Measurements from ENCODE around the gene HDAC4. TPM values are rescaled to one million over a fixed set of nuclear protein-coding genes. Genes with fewer than 3 reads are reported as not detected.

HDAC4 gene
- total RNA-seq (2021; fragmentation: NEBNext Ultra II Directional; extraction: Animal tissue kit (Norgen Biotek cat#: 25700)): 31.3 and 31.5 TPM in 2 replicates
- 15.4 and 31.2 TPM in 2 replicates for polyA plus RNA-seq (2011; rRNA removed)
- 14.3 TPM for polyA plus RNA-seq (2011; cell fraction: cytosol; rRNA removed)
- 24.1 TPM for polyA plus RNA-seq (2011; cell fraction: nucleus; rRNA removed)
- 9.7 to 17.8 TPM (median 12.6 TPM) in 4 replicates for polyA plus RNA-seq (2012, experiment 1 of 2)
- 5.0 TPM for polyA plus RNA-seq (2012, experiment 2 of 2)
- 14.8 TPM for polyA plus RNA-seq (2013, experiment 1 of 2)
- 12.6 TPM for polyA plus RNA-seq (2013, experiment 2 of 2)
- polyA minus RNA-seq (2011; rRNA and poly(A)+ RNA removed): 35.1 and 38.5 TPM in 2 replicates
- polyA minus RNA-seq (2011; cell fraction: cytosol; rRNA and poly(A)+ RNA removed): 26.3 TPM
- 47.3 TPM for polyA minus RNA-seq (2011; cell fraction: nucleus; rRNA and poly(A)+ RNA removed)
- long read RNA-seq, experiment 1, partial matches to known transcripts: 5 of 11 reads
- long read RNA-seq, experiment 1, other reads (novel, unspliced or antisense): 6 of 11 reads
- long read RNA-seq, experiment 2, partial matches to known transcripts: 0 of 1 reads
- long read RNA-seq, experiment 2, other reads (novel, unspliced or antisense): 1 of 1 reads

- Histone ChIP-seq H3K79me1 (ENCODE audit: low read depth, low read length) (peaks cover 14% of the 10 kb centered on the region; the same call in 1 of the 2 replicates), H3K23ac (ENCODE audit: insufficient read length) (no peak within 1 kb of the TSS), H2BK120ac (replicated peaks; ENCODE audit: low read depth, low read length) (peak within 1 kb of the TSS; percentile 95), H3K18ac (ENCODE audit: extremely low read depth, low read length) (peak within 1 kb of the TSS; percentile 98), H4K20me1 (replicated peaks in 1 of 2; ENCODE audit: control insufficient read depth in 1 of 2, insufficient read depth in 2 of 2, low read length in 2 of 2) (peaks cover 16 to 18% of the 10 kb centered on the region in 2 experiments), H3K9me3 (ENCODE audit: insufficient read depth in 2 of 2, low read depth in 1 of 2, low read length in 1 of 2) (no peaks in the 10 kb centered on the region), H3K14ac (ENCODE audit: insufficient read length) (no peak within 1 kb of the TSS), H3K79me2 (ENCODE audit: control insufficient read depth in 1 of 2, insufficient read depth in 2 of 2, low read length in 2 of 2) (peaks cover 4 to 43% of the 10 kb centered on the region in 2 experiments; a peak in 3 of 4 replicates), H3K56ac (replicated peaks; ENCODE audit: insufficient read length, low read depth, low read length) (peak within 1 kb of the TSS; percentile 98), H2BK20ac (ENCODE audit: low read length) (no peak within 1 kb of the TSS), H3K27ac (ENCODE audit: low read depth, low read length) (peak within 1 kb of the TSS; percentile 100), H3K4me2 (ENCODE audit: insufficient read depth in 1 of 2, low read depth in 2 of 2, low read length in 2 of 2) (peak within 1 kb of the TSS; percentile 62 to 88), H3K36me3 (ENCODE audit: control insufficient read depth in 2 of 4, insufficient read depth in 4 of 4, low read length in 3 of 4) (no peaks in the 10 kb centered on the region), H2AFZ (ENCODE audit: low read length) (peak within 1 kb of the TSS; percentile 84; the same call in 1 of the 2 replicates), H3K4me3 (ENCODE audit: extremely low read depth in 1 of 4, insufficient read depth in 2 of 4, low read depth in 3 of 4, low read length in 4 of 4) (peak within 1 kb of the TSS; percentile 80 to 96 (median 94)), H4K8ac (ENCODE audit: extremely low read depth, insufficient read depth, low read length) (peak within 1 kb of the TSS; percentile 100), H4K91ac (replicated peaks; ENCODE audit: insufficient read length, low read length) (peak within 1 kb of the TSS; percentile 99), H2AK5ac (ENCODE audit: low read depth, low read length) (no peak within 1 kb of the TSS), H3K23me2 (ENCODE audit: low read depth, low read length) (peaks cover 9% of the 10 kb centered on the region; the same call in 1 of the 2 replicates), H3K4me1 (replicated peaks in 1 of 4; ENCODE audit: control insufficient read depth in 3 of 4, insufficient read depth in 4 of 4, low read length in 3 of 4) (peaks cover 0 to 3% (median 0%) of the 10 kb centered on the region in 4 experiments; a peak in 4 of 7 replicates), H3K4ac (replicated peaks; ENCODE audit: insufficient read length, low read depth, low read length) (peak within 1 kb of the TSS; percentile 99), H2BK5ac (ENCODE audit: low read depth, low read length) (peak within 1 kb of the TSS; percentile 100), H2BK15ac (ENCODE audit: low read length) (no peak within 1 kb of the TSS), H2BK12ac (ENCODE audit: low read depth, low read length) (peak within 1 kb of the TSS; percentile 87; the same call in 1 of the 2 replicates), H3K9ac (replicated peaks in 1 of 4; ENCODE audit: extremely low read depth in 1 of 4, low read depth in 3 of 4, low read length in 3 of 4) (peak within 1 kb of the TSS; percentile 96 to 100 (median 100)), H4K5ac (ENCODE audit: insufficient read length, low read depth, low read length) (peak within 1 kb of the TSS; percentile 100), H3K27me3 (replicated peaks in 1 of 4; ENCODE audit: control insufficient read depth in 3 of 4, extremely low read depth in 1 of 4, insufficient read depth in 3 of 4, low read length in 3 of 4) (no peaks in the 10 kb centered on the region)
- WGBS, 2 experiments (ENCODE audit: extremely low coverage in 1 of 2, insufficient coverage in 1 of 2, insufficient read length in 1 of 2, insufficient replicate concordance in 2 of 2, low coverage in 1 of 2, low lambda C conversion rate in 2 of 2, missing lambda C conversion rate in 1 of 2): 1% methylated on average over 19 of the region's 78 CpGs; no CpG with 5 or more reads in 1 of the 2 experiments
- CTCF ChIA-PET (ENCODE audit: partially characterized antibody): no interaction called here
- DNase-seq (ENCODE audit: low read depth in 1 of 2, low spot score in 2 of 2) (no peak), FAIRE-seq (no peak)
- POLR2A ChIA-PET (ENCODE audit: partially characterized antibody): interaction anchor here (0.6 to 1.0 kb wide), 14 partner anchors 8 to 735 kb away, joined by 3 to 9 read pairs (median 4); partner anchors contain the start of gene COPS9
- TF ChIP-seq POLR2A (IDR thresholded peaks at IDR 0.05; ENCODE audit: control extremely low read depth in 1 of 2, low read depth in 2 of 2, low read length in 2 of 2): no peak
- 0 out of 2 replicates have a peak, but pooled peaks have one; percentile 8 for TF ChIP-seq SP2 (IDR thresholded peaks at IDR 0.05; ENCODE audit: low read length)
These were observed at the start of gene HDAC4 for GRCh38 chr2:239400596-239401066. Gene HDAC4, minus strand, starts transcription at chr2:239401020. Its CDS starts 48,321 bp downstream, at chr2:239352699.

Measured in H1 (cell line).